ENCODE data around the gene CUBN.

GRCh38 chr10:16967866-16968415, 161.7 kb downstream of the CUBN start:
- no peak for TF ChIP-seq EZH2 (IDR thresholded peaks at IDR 0.05; ENCODE audit: low read length, unreplicated experiment)
- no peak for TF ChIP-seq CTCF (conservative IDR thresholded peaks at IDR 0.05; ENCODE audit: low read depth, low read length)
- no peak for TF ChIP-seq EZH2phosphoT487 (IDR thresholded peaks at IDR 0.05; ENCODE audit: borderline replicate concordance, low read length)
